ENCODE measurements around the gene PPP1R27.

PPP1R27 gene

GRCh38 chr17:81863833-81864768 is 29.3 kb upstream of the PPP1R27 start:
- TF ChIP-seq CTCF (IDR thresholded peaks at IDR 0.05) = no peak
- peaks cover 18% of the 10 kb centered on the region for H3K36me3 Mint-ChIP-seq (ENCODE audit: low read depth)
- H3K4me1 Mint-ChIP-seq = peaks cover 61% of the 10 kb centered on the region
- H3K27ac Mint-ChIP-seq = peak overlapping the region; percentile 96
- H3K27me3 Mint-ChIP-seq (ENCODE audit: low read depth, poor library complexity) = no peaks in the 10 kb centered on the region
- H3K4me3 Mint-ChIP-seq = peak overlapping the region; percentile 32
- no peaks in the 10 kb centered on the region for H3K9me3 Mint-ChIP-seq
- no peak for DNase-seq

GRCh38 chr17:81863123-81863675 is 28.3 kb upstream of the PPP1R27 start:
- no peak for DNase-seq
- Mint-ChIP-seq H3K9me3 (no peaks in the 10 kb centered on the region), H3K4me3 (peak overlapping the region; percentile 85), H3K36me3 (ENCODE audit: low read depth) (peaks cover 18% of the 10 kb centered on the region), H3K27ac (peak overlapping the region; percentile 98), H3K4me1 (peaks cover 61% of the 10 kb centered on the region), H3K27me3 (ENCODE audit: low read depth, poor library complexity) (no peaks in the 10 kb centered on the region)
- TF ChIP-seq CTCF (IDR thresholded peaks at IDR 0.05) = no peak

GRCh38 chr17:81860756-81861568 is 26.1 kb upstream of the PPP1R27 start:
- Mint-ChIP-seq H3K4me3 (peak overlapping the region; percentile 94), H3K4me1 (peaks cover 48% of the 10 kb centered on the region), H3K27me3 (ENCODE audit: low read depth, poor library complexity) (peaks cover 4% of the 10 kb centered on the region), H3K36me3 (ENCODE audit: low read depth) (peaks cover 27% of the 10 kb centered on the region), H3K27ac (peak overlapping the region; percentile 99), H3K9me3 (no peaks in the 10 kb centered on the region)
- TF ChIP-seq CTCF (IDR thresholded peaks at IDR 0.05) = no peak
- DNase-seq = peak; percentile 99

DNA sequence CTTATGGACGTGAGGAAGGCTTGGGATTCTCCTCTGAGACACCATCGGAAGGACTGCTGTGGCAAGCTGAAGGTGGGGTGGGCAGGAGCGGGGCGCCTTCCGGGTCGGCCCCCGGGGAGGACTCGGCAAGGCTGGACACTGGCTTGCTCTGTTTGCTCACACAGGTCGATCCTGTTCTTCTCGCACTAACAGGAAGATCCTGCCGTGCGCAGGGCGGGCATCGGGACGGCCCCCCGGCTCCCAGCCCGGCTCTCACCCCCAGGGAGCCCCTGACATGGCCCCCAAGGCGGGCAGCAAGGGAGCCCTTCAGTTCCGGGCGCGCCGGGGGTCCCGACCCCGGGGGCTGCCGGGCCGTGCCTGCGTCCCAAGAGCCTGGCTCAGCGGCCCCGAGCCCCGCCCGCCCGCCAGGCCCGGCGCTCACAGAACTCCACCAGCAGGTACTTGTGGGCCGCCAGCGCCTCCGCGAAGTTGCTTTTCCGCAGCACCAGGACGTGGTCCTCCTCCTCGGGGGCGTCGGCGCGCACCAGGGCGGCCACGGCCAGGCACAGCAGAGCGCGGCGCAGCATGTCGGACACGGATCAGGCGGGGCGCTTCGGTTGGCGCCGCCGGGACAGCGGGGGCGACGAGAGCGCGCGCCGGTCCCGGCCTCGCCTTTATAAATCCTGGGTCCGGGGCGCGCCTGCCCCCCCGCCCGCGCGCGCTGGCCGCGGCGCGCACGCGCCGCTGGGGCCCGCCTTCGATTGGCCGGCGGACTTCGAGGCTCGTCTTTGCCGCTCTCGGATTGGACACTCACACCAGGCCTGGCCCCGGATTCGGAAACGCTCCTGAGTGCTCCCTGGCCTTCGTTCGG is 25.3 kb upstream of the PPP1R27 start, which contains the start of gene P4HB:
Gene P4HB, minus strand, starts transcription at position 630 of the 850 bp plus-strand sequence. Its CDS starts 64 bp downstream, at position 566.
- Mint-ChIP-seq H3K27ac (peak within 1 kb of the TSS; percentile 99), H3K9me3 (no peaks in the 10 kb centered on the region), H3K27me3 (ENCODE audit: low read depth, poor library complexity) (peaks cover 4% of the 10 kb centered on the region), H3K4me1 (peaks cover 45% of the 10 kb centered on the region), H3K4me3 (peak within 1 kb of the TSS; percentile 96), H3K36me3 (ENCODE audit: low read depth) (peaks cover 33% of the 10 kb centered on the region)
- no peak for TF ChIP-seq CTCF (IDR thresholded peaks at IDR 0.05)
- DNase-seq = peak; percentile 95
